NCI-H1436 treated with DMSO at 0.1 percent for 48 hours (cell line): ENCODE measurements around the gene TMOD3.

Experiments
- DNase-seq: peaks from one replicate; lab custom pipeline; 2025; lab: John Stamatoyannopoulos, UW

TMOD3 gene

DNA sequence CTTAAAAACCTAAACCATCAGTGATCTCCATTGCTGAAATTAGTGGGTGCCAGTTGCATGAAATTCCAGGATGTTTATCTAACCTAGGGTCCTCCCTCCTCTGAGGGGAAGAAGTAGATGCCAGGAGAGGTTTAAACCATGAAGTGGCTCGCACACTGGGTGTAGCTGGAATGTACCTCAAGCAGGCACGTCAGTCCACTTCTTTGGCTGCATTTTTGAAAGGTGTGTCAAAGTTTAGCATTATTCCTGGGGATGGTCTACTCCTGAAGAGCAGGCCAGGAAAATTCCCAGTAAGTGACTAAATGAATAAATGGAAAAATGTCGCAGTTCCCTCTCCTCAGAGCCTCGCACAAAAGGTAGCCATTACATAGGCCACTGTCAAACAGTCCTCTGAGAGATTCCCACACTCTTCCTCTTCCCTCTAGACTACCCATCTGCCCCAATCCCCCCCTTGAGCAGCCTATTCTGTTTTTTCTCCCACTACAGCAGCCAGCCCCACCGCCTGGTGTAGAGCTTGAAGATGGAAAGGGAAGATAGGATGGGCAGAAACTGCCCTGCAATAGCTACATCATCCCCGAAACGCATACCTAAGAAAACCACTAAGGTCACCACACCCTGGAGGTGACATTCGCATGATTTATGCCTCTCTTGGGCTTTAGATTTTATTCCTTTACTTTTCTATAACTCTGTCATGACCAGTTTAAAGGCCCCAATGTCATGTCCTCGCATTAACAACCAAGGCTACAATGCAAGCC lies 655 bp upstream of the TMOD3 start:
- no peak for DNase-seq

DNA sequence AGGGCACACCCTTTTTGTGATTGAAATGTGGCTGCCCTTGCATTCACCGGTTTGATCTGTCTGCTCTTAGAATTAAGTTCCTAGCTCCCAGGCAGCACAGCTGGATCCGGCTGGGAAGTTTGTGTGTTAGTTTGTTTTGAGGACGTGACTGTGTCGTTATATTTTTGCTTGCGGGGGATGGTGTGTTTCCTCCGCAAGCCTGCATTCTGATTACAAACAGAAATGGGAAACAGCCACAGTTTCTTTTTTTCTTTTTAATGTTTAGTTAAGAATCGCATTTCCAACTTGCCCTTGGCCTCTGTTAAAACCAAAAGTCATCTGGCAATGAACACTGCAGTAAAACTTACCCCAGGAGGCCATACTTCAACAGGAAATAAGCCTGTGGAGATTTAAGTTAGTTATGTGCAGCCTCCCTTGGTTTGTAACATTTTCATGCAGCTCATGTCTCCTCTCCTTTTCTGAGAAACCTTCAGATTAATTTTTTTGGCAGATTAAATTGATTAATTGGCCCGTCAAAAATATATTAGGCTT lies 888 bp downstream of the TMOD3 start:
- no peak for DNase-seq

DNA sequence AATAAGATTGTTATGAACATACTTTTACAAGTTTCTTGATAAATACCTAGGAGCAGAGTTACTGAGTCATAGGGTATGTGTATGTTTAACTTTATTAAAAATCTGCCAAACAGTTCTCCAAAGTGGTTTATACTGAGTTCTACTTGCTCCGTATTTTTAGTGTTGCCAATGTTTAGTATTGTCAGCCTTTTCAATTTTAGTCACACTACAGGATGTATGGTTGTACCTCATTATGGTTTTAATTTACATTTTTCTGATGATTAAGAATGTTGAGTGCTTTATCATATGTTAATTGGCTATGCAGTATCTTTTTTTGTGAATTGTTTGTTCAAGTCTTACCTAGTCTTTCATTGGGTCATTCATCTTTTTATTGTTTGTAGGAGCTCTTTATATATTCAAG lies 4.3 kb downstream of the TMOD3 start:
- no peak for DNase-seq

DNA sequence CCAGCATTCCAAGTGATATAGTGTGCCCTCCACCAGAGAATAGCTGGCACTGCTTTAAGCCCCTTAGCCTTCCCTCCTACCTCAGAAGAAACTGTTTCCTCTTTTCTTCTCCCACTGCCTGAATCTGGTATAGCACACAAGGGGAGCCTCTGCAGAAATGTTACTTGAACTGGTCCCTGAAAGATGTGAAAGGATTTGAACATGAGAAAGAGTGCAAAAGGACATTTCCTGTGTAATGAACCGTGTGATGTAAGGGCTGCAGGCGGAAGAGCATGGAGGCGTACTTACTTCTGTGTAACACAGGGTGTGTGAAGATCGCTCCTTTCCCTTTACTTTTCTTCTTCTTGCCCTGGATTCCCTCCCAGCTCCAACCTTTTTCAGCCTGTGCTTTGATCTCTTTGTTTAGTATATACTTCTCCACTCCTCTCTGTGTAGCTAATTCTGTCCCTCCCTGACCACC lies 8.4 kb downstream of the TMOD3 start:
- no peak for DNase-seq

DNA sequence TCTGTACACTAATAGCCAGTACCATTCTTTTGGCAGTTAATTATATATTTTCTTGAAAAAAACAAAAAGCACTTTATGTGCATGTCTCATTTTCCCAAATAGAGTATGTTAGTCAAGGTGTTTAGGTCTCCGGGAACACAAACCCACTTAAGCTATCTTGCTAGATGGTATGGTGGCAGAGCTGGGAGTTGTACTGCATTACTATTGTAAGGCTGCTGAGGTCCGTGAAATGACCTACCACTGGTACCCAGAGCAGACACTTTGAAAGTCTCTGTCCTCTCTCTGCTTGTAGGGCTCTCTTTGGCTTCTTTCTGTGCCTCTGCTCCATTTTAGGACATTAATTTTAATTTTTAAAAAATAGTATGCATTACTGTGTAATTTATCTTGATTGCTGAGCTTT lies 8.8 kb downstream of the TMOD3 start:
- DNase-seq, result no peak

DNA sequence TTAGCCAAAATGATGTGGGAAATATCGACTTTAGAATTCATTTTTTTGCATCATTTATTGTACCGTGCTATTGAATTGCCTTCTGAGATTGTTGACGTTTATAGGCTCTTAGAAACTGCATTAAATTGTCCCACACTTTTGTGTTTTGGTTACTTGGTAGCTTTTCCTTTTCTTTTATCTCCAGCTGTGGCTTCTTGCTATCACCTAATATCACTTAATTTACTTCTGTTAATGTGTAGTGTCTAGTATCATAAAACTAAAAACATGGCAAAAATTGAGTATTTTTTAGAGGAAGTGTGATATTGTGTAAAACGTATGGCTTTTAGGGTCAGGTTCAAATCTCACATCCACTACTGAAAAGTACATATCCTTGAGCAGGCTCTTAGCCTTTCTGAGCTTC lies 11.2 kb downstream of the TMOD3 start:
- no peak for DNase-seq

DNA sequence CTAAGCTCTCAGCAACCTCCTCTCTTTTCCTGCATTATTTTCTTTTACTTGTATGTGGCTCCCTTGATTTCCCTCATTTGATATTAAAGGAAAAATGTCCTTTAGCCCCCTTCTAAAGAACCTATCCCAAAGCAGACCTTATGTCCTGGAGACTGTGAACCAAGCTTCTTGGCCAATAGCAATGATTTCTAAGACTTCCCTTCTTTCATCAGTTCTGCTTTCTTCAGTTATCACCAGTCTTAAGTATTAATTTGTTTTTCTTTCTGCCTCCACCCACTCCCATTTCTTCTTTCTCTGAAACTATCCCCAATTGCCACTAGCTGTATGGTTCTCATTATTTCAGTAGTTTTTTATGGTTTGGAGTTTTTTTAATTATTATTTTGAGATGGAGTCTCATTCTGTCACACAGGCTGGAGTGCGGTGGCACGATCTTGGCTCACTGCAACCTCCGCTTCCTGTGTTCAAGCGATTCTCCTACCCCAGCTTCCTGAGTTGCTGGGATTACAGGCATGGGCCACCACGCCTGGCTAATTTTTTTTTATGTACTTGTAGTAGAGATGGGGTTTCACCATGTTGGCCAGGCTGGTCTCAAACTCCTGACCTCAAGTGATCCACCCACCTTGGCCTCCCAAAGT lies 12.1 kb downstream of the TMOD3 start:
- DNase-seq, result no peak

DNA sequence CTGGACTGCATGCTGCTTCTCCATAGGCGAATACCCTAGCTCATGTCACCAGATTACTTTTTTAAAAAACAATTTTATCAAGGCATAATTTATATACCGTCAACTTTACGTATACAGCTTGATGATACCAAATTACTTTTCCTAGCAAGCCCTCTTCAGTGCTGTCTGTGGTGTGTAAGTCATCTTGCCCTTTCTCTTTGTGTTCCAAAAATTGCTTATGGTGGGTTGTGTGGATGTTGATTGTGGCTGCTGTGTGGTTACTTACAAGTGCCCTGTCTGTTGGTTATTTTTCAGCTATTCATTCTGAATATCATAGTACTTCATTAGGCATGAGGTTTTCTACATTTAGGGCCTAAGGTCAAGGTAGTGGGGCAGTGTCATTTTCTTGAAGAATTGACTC lies 12.8 kb downstream of the TMOD3 start:
- no peak for DNase-seq

DNA sequence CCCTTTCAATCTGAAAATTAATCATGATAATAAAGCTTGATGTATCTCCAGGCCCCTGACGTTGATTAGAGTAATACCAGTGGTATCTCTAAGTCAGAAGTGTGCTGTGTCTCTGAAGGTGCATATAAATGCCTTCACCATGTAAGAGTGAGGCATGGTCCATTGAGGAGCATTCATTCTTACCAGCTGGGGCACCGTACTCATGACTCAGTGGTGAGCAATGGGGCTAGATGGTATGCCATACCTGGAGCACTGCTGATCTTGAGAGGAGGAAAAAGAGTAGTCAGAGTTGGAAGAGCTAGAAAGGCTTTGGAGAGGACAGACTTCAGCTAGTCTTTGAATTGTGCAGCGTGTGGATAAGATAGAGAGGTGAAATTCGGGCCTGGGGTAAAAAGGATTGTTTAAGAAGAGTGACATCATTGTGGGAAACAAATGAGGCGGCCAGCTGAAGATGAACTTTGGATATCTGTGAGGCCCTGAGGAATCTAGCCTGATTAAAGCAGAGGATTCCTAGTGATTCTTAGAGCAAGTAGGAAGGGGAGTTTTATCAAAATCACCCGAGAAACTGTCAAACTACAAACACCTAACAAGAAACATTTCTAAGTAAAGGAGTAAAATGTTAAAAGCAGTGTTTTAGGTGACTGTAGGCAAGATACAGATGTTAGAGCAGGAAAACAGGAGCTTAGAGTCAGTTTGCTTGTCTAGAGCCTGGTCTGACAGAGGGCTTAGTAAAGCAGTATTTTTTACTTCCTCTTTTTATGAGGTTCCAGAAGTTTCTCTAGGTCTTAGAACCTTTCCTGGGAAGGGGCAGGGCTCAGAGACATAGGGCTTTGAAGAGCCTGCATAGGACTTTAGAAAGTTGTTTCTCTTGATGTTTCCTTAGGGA lies 13.6 kb downstream of the TMOD3 start:
- DNase-seq, result no peak

DNA sequence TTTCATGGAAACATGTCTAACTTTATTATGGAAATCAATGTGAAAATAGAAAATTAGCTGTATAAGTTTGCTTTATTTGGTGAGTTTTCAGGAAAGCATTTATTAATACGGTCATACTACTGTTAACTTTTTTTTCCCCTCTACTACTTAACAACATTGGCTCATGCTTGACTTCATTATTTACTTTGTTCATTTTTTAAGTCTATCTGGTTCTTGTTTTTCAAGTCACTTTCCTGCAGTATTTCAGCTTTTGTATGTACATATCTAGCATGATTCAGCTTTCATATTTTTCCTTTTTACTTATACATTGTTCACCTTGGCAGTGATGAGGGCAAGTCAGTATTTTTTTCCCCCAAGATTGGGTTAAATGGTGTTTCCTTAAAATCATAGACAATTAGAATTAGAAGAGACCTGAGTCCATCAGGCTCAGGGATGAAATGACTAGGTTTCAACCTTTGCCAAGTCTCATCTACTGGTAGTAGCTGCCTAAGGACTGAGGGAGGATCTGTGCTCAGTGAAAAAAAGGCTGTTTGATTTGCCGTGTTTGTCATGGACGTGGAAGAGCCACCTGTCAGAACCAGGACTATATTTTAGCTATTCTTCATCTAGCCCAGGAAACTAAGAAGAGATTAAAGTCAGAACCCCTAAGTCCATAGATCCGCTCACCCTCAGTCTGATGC lies 15.4 kb downstream of the TMOD3 start:
- DNase-seq, result no peak

DNA sequence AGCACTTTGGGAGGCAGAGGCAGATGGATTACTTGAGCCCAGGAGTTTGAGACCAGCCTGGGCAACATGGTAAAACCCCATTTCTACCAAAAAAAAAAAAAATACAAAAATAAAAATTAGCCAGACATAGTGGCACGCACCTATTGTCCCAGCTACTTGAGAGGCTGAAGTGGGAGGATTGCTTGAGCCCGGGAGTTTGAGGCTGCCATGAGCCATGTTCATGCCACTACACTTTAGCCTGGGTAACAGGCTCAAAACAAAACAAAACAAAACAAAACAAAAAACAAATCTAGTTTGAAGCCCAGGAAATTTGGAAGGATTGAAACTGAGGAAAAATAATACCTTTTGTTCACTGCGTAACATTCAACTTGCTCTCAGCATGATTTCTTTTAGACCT lies 16.6 kb downstream of the TMOD3 start:
- no peak for DNase-seq

DNA sequence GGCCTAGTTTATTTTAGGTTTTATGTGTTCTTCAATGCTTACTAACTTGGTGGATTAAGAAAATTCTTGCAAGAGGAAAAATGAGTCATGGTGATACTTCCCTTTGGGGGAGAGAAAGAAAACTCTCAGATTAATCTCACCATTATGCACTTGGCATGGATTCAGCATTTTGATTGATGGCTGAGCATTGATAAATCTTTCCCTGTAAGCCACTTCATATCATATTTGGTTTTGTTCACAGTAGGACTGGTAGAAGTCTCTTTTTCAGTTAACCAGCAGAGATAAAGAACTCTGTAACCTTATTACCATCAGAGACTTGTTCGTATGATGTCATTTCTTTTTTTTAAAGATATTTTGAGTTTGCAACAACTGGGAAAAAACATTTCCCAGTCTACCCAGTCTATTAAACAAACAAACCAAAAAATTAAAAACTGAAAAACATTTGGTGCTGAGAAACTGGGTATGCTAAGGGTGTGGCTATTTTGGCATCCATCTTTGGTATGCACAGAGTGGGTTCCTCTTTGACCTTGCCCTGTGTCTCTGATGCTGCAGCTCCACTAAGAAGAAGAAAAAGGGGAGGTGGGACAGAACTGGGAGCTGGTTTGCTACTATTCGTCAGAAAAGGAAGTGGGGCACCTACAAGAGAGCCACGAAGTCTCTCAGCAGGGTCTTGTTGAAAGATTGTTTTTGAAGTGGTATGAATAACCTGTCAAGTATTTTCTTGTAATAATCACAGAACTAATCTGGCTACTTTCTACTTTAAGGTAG lies 17.2 kb downstream of the TMOD3 start:
- DNase-seq, result no peak

DNA sequence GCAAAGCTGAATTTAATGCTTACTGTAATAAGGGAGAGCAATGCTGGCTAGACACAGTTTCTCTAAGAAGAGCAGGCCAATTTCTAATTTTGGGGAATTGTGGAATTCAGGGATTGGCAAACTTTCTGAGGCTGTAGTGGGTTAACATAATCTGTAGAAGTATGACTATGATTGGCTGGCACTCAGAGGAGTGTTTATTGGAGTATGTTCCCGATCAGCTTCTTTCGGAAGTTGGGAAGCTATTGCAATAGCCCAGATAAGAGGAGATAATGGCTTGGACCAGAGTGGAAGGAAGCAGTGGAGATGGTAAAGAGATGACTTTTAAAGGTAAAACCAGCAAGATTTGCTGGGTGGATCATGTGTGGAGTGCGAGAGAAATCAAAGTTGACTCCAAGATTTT lies 19.4 kb downstream of the TMOD3 start:
- DNase-seq, result no peak

DNA sequence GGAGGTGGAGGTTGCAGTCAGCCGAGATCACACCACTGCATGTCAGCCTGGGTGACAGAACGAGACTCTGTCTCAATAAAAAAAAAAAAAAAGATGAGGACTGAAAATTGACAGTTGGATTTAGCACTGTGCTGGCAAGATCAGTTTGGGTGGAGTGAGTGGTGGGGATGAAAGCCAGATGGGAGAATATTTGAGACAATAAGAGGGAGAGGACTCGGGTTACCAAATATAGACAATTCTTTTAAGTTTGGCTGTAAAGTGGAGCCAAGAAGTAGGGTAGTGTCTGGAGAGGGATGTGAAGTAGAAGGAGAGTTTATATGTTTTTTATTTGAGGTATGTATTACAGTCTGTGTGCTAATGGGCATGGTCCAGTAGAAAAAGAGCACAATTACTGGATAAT lies 20.4 kb downstream of the TMOD3 start:
- DNase-seq, result no peak

DNA sequence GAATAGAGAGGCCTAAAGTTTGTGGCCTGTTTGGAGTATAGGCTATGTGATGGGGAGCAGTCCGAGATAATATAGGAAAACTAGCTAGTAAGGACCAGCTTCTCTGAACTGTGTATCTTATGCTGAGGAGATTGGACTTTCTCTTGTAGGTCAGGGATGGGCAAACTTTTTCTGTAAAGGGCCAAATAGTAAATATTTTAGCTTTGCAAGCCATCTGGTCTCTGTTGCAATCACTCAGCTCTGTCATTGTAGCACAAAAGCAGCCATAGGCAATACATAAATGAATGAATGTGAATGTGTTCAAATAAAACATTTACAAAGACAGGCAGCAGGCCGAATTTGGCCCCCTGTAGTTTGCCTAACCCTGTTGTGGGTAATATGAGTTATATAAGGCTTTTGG lies 24.5 kb downstream of the TMOD3 start:
- no peak for DNase-seq

DNA sequence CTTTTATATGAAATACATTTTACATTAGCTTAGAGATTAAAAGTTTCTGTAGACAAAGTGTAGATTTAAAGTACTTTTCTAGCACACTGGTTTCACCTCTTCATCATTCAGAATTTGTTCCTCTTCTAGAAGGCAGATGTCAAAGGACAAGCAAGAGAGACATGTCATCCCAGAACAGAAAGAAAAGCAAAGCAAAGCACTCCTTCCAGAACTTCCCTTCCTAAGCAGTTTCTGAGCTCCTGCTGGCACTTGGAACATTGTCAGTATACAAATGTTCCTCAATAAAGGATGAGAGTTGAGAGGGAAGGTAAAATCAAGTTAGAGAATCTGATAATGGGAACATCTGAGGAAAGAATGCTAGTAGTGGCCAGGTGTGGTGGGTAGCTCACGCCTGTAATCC lies 26.2 kb downstream of the TMOD3 start:
- no peak for DNase-seq

DNA sequence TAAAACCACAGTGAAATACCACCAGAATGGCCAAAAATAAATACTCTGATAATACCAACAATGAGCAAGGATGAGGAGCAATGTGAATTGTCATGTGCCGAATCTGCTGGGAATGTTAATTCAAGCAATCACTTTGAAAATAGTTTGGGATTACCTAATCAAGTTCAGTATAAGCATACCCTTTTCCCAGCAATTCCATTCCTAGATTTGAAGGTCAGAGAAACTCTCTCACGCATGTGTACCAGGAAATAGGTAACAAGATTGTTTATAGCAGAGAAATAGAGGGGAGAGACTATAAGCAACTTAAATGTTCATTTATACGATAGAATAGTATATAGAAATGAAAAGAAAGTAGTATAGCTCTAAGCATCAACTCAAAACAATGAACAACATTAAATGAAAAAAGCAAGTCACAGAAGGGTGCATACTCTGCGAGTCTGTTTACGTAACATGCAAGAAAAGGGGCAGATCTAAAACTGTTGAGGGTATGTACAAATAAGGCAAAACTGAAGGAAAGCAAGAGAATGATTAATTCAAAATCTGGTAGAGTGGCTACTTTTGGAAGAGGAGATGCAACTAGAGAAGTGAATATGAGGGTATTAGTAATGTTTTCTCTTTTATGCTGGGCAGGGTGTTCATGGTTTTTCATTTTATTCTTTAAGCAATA lies 27.4 kb downstream of the TMOD3 start:
- DNase-seq, result no peak

DNA sequence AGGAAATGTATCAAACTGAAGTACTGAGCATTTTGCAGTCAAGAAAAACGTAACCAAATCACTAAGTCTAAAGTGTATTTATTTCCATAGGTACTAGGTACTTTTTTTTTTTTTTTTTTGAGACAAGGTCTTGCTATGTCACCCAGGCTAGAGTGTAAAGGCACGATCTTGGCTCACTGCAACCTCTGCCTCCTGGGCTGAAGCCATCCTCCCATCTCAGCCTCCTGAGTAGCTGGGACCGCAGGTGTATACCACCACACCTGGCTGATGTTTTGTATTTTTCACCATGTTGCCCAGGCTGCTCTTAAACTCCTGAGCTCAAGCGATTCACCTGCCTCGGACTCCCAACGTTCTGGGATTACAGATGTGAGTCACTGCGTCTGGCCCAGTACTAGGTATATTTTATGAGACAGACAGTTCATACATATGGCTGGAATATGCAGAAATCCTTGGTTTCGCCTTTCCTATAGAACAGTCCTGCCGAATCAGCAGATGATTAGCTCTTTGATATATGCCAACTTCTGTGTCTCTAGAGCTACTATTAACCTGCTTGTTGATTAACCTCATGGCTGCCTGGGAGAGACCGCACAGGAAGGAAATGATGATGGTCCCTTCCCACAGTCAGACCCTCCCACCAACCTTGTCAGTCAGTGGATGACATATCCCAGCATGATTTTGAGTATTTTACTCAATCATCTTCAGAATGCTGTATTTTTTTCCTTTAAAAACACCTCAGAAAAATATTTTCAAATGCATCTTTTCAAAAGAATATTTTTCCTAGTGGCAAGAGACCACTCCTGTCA lies 32.3 kb downstream of the TMOD3 start:
- no peak for DNase-seq

DNA sequence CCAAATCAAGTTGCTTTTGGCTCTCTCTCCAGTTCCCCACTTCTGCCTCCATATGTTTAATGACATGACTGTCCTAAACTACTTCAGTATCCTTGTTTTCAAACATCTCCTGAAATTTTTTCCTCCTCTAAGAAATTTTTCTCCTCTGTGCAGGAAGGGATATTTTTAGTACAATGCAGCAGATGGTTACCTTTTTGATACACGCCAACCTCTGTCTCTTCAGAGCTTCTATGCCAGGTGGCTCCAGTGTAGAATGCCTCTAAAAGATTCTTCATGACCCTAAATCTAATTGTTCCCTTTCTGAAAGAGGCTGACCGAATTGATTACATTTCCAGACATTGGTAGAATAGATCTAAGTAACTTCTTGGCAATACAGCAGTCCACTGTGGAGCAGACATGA lies 33.7 kb downstream of the TMOD3 start:
- no peak for DNase-seq
